Stimulated activated memory B cell treated with anti-CD40 and anti-IgM and Interleukin-4, amounts not matched to agents 10 μg/mL and 1 μg/mL and 100 μg/mL, for 72 hours (primary cell): ENCODE results near the gene DENND2C.
"Not testable (repeated sequence)": the region's sequence is repeated elsewhere in the genome, so short reads cannot be mapped to it uniquely, and the experiment has no call there.

Experiments
- ATAC-seq: fragments of 150-1000 bp; cut with Tn5 transposase; 2 replicates; pipeline ENCODE4 v1.10.0; 2021
- H3K27ac Mint-ChIP-seq: one replicate; pipeline ENCODE4 v1.8.0; 2022; ENCODE audit warnings: mild to moderate bottlenecking, mixed read lengths
- H3K27me3 Mint-ChIP-seq: one replicate; pipeline ENCODE4 v1.8.0; 2022; ENCODE audit warnings: mixed read lengths
- H3K36me3 Mint-ChIP-seq: one replicate; pipeline ENCODE4 v1.8.0; 2022; ENCODE audit warnings: mixed read lengths
- H3K4me1 Mint-ChIP-seq: one replicate; pipeline ENCODE4 v1.8.0; 2022; ENCODE audit warnings: mixed read lengths
- H3K4me3 Mint-ChIP-seq: one replicate; pipeline ENCODE4 v1.8.0; 2022; ENCODE audit warnings: mild to moderate bottlenecking, moderate library complexity, mixed read lengths
- H3K9me3 Mint-ChIP-seq: one replicate; pipeline ENCODE4 v1.8.0; 2022; ENCODE audit warnings: mixed read lengths

The DENND2C gene

GRCh38 chr1:114589122-114589521 is 80.7 kb downstream of the DENND2C start:
- no peak for ATAC-seq
- no peak overlapping the region for H3K4me3 Mint-ChIP-seq
- no peaks in the 10 kb centered on the region for H3K9me3 Mint-ChIP-seq
- H3K27ac Mint-ChIP-seq = no peak overlapping the region
- H3K36me3 Mint-ChIP-seq = peaks cover 14% of the 10 kb centered on the region
- peaks cover 33% of the 10 kb centered on the region for H3K27me3 Mint-ChIP-seq
- no peaks in the 10 kb centered on the region for H3K4me1 Mint-ChIP-seq

GRCh38 chr1:114588196-114588689 is 81.6 kb downstream of the DENND2C start:
- Mint-ChIP-seq H3K4me3 (no peak overlapping the region), H3K36me3 (peaks cover 13% of the 10 kb centered on the region), H3K4me1 (no peaks in the 10 kb centered on the region), H3K27me3 (peaks cover 24% of the 10 kb centered on the region), H3K9me3 (no peaks in the 10 kb centered on the region), H3K27ac (no peak overlapping the region)
- no peak for ATAC-seq

- no peak for ATAC-seq
- H3K9me3 Mint-ChIP-seq = peaks cover 2% of the 10 kb centered on the region
- no peak overlapping the region for H3K4me3 Mint-ChIP-seq
Observed at GRCh38 chr1:114587203-114587991, 82.5 kb downstream of the DENND2C start.

GRCh38 chr1:114586513-114587047 is 83.3 kb downstream of the DENND2C start:
- Mint-ChIP-seq H3K9me3 (peaks cover 5% of the 10 kb centered on the region), H3K36me3 (peaks cover 13% of the 10 kb centered on the region), H3K4me3 (no peak overlapping the region), H3K27ac (no peak overlapping the region), H3K27me3 (peaks cover 14% of the 10 kb centered on the region), H3K4me1 (peaks cover 10% of the 10 kb centered on the region)
- ATAC-seq = no peak

More at GRCh38 chr1:114587203-114587991, 82.5 kb downstream of the DENND2C start:
- Mint-ChIP-seq H3K27ac (no peak overlapping the region), H3K4me1 (peaks cover 2% of the 10 kb centered on the region), H3K27me3 (peaks cover 16% of the 10 kb centered on the region), H3K36me3 (peaks cover 8% of the 10 kb centered on the region)

- no peak for ATAC-seq
- Mint-ChIP-seq H3K4me3 (no peak overlapping the region), H3K36me3 (peaks cover 13% of the 10 kb centered on the region), H3K27ac (no peak overlapping the region), H3K4me1 (peaks cover 15% of the 10 kb centered on the region), H3K9me3 (peaks cover 5% of the 10 kb centered on the region), H3K27me3 (peaks cover 14% of the 10 kb centered on the region)
Observed at GRCh38 chr1:114585231-114585630, 84.6 kb downstream of the DENND2C start.

- no peaks in the 10 kb centered on the region for H3K27me3 Mint-ChIP-seq
- H3K4me1 Mint-ChIP-seq = peaks cover 21% of the 10 kb centered on the region
- peaks cover 25% of the 10 kb centered on the region for H3K36me3 Mint-ChIP-seq
- peak within 1 kb of the TSS; percentile 98 for H3K27ac Mint-ChIP-seq
- peak; percentile 99 for ATAC-seq
- peaks cover 5% of the 10 kb centered on the region for H3K9me3 Mint-ChIP-seq
- peak within 1 kb of the TSS; percentile 97 for H3K4me3 Mint-ChIP-seq
Observed at GRCh38 chr1:114581335-114582287, 88.2 kb downstream of the DENND2C start, which contains the start of gene BCAS2. Gene BCAS2, minus strand, starts transcription at chr1:114581615. Its CDS starts 24 bp downstream, at chr1:114581591.

GRCh38 chr1:114574365-114574764 is 95.5 kb downstream of the DENND2C start:
- ATAC-seq = no peak
- no peak overlapping the region for H3K27ac Mint-ChIP-seq
- no peak overlapping the region for H3K4me3 Mint-ChIP-seq
- peaks cover 6% of the 10 kb centered on the region for H3K4me1 Mint-ChIP-seq
- no peaks in the 10 kb centered on the region for H3K27me3 Mint-ChIP-seq
- H3K9me3 Mint-ChIP-seq = no peaks in the 10 kb centered on the region
- H3K36me3 Mint-ChIP-seq = peaks cover 60% of the 10 kb centered on the region

DNA sequence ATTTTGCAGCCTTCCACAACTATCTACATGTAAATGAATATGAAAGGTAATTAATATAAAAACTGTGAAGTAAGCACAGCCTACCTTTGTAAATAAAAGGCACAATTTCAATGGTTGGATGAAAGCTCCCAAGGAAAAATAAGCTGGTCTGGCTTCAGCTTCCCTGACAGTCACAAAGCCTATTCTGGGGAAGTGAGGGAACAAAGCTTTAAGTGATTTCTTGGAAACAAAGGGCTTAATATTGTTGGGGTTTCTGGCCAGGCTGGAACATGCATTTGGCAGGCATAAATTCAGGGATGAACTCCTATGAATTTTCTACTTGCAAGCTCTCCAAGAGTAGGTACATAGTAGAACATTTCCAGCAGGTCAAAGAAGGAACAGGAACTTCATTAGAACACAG is 105.7 kb downstream of the DENND2C start:
- Mint-ChIP-seq H3K4me3 (no peak overlapping the region), H3K4me1 (peaks cover 13% of the 10 kb centered on the region), H3K9me3 (peaks cover 3% of the 10 kb centered on the region), H3K36me3 (peaks cover 62% of the 10 kb centered on the region), H3K27ac (no peak overlapping the region), H3K27me3 (no peaks in the 10 kb centered on the region)
- ATAC-seq = no peak

DNA sequence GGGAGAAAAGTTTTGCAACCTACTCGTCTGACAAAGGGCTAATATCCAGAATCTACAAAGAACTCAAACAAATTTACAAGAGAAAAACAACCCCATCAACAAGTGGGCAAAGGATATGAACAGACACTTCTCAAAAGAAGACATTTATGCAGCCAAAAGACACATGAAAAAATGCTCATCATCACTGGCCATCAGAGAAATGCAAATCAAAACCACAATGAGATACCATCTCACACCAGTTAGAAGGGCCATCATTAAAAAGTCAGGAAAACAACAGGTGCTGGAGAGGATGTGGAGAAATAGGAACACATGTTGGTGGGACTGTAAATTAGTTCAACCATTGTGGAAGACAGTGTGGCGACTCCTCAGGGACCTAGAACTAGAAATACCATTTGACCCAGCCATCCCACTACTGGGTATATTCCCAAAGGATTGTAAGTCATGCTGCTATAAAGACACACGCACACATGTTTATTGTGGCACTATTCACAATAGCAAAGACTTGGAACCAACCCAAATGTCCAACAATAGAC is 106.8 kb downstream of the DENND2C start:
- not testable (repeated sequence) for H3K27me3 Mint-ChIP-seq, H3K4me3 Mint-ChIP-seq, ATAC-seq, H3K9me3 Mint-ChIP-seq, H3K27ac Mint-ChIP-seq
- Mint-ChIP-seq H3K4me1 (peaks cover 19% of the 10 kb centered on the region), H3K36me3 (peaks cover 51% of the 10 kb centered on the region)

DNA sequence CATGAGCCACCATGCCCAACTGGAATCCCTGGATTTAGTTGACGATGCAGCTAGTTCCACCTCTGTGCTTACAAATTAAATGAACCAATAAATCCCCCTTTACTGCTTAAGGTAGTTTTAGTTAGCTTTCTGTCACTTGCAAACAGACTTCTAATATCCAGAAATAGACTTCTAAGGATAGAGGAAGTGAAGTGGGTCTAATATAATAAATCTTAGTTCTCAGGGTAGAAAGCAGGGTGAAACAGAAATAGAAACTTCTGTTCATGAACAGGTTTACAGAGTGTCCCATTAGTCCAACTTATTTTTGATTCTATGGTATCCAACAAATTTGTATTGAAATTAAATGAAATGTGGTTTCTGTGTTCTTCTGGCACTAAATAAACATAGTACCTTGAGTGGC is 108.5 kb downstream of the DENND2C start:
- peaks cover 3% of the 10 kb centered on the region for H3K9me3 Mint-ChIP-seq
- no peak overlapping the region for H3K27ac Mint-ChIP-seq
- peaks cover 19% of the 10 kb centered on the region for H3K4me1 Mint-ChIP-seq
- no peak for ATAC-seq
- peaks cover 34% of the 10 kb centered on the region for H3K36me3 Mint-ChIP-seq
- H3K4me3 Mint-ChIP-seq = no peak overlapping the region
- no peaks in the 10 kb centered on the region for H3K27me3 Mint-ChIP-seq

DNA sequence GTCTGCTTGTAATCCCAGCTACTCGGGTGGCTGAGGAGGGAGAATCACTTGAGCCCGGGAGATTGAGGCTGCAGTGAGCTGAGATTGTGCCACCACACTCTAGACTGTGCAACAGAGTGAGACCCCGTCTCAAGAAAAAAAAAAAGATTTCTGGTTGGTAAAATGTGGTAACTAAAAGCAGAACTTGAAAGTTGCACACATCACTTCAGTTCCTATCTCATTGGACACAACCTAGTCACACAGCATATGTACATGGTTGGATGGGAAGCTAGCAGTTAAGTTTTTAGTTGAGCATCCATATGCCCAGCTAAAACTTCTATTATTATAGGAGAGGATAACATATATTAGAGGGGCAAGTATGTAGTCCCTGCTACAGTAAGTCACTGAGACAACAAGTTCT is 110.5 kb downstream of the DENND2C start:
- peak overlapping the region; percentile 50 for H3K27ac Mint-ChIP-seq
- no peaks in the 10 kb centered on the region for H3K9me3 Mint-ChIP-seq
- peaks cover 19% of the 10 kb centered on the region for H3K4me1 Mint-ChIP-seq
- ATAC-seq = peak; percentile 78
- peaks cover 14% of the 10 kb centered on the region for H3K36me3 Mint-ChIP-seq
- H3K4me3 Mint-ChIP-seq = no peak overlapping the region
- H3K27me3 Mint-ChIP-seq = no peaks in the 10 kb centered on the region

DNA sequence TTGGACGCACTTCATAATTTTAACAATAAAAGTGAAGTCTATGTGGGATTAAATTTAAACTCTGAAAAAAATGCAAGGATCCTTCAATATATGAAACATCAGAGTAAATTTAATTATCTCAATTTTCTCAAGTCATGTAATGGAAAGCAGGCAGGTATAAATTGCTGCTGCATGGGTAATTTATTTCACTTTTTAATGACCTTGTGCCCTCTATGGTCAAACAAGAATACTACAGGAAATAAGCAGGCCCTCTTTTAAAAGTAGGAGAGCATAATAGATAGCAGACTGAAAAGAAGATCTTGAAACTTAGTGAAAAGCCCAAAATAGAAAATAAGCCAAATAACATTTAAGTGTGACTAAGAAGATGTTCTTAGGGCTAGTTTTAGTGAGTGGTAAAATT is 111.3 kb downstream of the DENND2C start:
- H3K36me3 Mint-ChIP-seq = peaks cover 11% of the 10 kb centered on the region
- H3K9me3 Mint-ChIP-seq = no peaks in the 10 kb centered on the region
- no peak for ATAC-seq
- H3K27ac Mint-ChIP-seq = no peak overlapping the region
- H3K4me3 Mint-ChIP-seq = no peak overlapping the region
- peaks cover 19% of the 10 kb centered on the region for H3K4me1 Mint-ChIP-seq
- H3K27me3 Mint-ChIP-seq = no peaks in the 10 kb centered on the region

DNA sequence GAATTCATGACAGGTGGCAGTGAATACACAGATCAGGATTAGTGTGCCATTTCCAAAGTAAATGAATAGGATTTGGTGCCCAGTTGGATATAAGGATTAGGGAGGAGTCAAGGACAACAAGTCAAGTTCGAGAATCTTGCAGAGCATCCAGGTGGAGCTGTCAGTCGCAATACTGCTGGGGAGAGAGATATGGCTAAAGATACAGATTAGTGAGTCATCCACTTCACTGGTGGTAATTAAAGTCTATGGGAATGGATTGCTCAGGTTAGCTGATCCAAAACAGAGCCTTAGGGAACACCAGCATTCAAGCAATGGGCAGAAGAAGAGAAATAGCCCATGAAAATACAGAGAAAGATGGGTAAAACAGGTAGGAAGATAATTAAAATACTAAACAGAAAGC is 115.3 kb downstream of the DENND2C start:
- no peak overlapping the region for H3K27ac Mint-ChIP-seq
- no peak for ATAC-seq
- no peaks in the 10 kb centered on the region for H3K36me3 Mint-ChIP-seq
- H3K4me3 Mint-ChIP-seq = no peak overlapping the region
- H3K4me1 Mint-ChIP-seq = peaks cover 10% of the 10 kb centered on the region
- H3K27me3 Mint-ChIP-seq = no peaks in the 10 kb centered on the region
- no peaks in the 10 kb centered on the region for H3K9me3 Mint-ChIP-seq

GRCh38 chr1:114552106-114552639 is 117.7 kb downstream of the DENND2C start:
- H3K9me3 Mint-ChIP-seq = no peaks in the 10 kb centered on the region
- no peak overlapping the region for H3K4me3 Mint-ChIP-seq
- no peaks in the 10 kb centered on the region for H3K27me3 Mint-ChIP-seq
- no peaks in the 10 kb centered on the region for H3K4me1 Mint-ChIP-seq
- no peaks in the 10 kb centered on the region for H3K36me3 Mint-ChIP-seq
- no peak for ATAC-seq
- H3K27ac Mint-ChIP-seq = no peak overlapping the region

DNA sequence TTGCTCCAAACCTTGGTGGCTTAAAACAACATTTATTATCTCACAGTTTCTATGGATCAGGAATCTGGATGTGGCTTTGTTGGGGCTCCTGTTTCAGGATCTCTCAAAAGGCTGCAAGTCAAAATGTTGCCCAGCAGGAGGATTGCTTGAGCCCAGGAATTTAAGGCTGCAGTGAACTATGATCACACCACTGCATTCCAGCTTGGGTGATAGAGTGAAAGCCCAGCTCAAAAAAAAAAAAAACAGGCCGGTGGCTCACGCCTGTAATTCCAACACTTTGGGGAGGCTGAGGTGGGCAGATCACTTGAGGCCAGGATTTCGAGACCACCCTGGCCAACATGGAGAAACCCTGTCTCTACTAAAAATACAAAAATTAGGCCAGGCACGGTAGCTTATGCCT is 118.4 kb downstream of the DENND2C start:
- no peak for ATAC-seq
- Mint-ChIP-seq H3K36me3 (no peaks in the 10 kb centered on the region), H3K27me3 (no peaks in the 10 kb centered on the region), H3K27ac (no peak overlapping the region), H3K9me3 (no peaks in the 10 kb centered on the region), H3K4me1 (no peaks in the 10 kb centered on the region), H3K4me3 (no peak overlapping the region)
